Heart right ventricle (tissue), 16 donors: ENCODE measurements around the gene VIPR1. TPM values are rescaled to one million over a fixed set of nuclear protein-coding genes. Genes with fewer than 3 reads are reported as not detected.

Source experiments
- ATAC-seq, 8 donors: fragments of 200-7000 bp; cut with Tn5 transposase; one replicate each; pipeline ENCODE4 v1.9.1; 2020; ENCODE audit warnings: mild to moderate bottlenecking in 8 of 8, moderate library complexity in 8 of 8, moderate number of reproducible peaks in 1 of 8
- DNase-seq, 2 donors: peaks; one replicate each; pipeline ENCODE4 v3.0.0-alpha.2; 2020
- H3K27ac ChIP-seq, 10 donors: fragments of 200-600 bp; sonication (generic) in 2 of 10; one replicate each; pipeline versions ENCODE4 v1.5.0 to v1.8.0; 2020 to 2022; ENCODE audit warnings: mild to moderate bottlenecking in 3 of 10
- H3K27me3 ChIP-seq, 7 donors: fragments of 200-600 bp; one replicate each; pipeline ENCODE4 v1.8.0; 2021 to 2022; ENCODE audit warnings: mild to moderate bottlenecking in 2 of 7
- H3K36me3 ChIP-seq, 9 donors: fragments of 200-600 bp; sonication (generic) in 1 of 9; one replicate each; pipeline versions ENCODE4 v1.5.0 to v1.8.0; 2020 to 2022; ENCODE audit warnings: mild to moderate bottlenecking in 2 of 9
- H3K4me1 ChIP-seq, 9 donors: fragments of 200-600 bp; sonication (generic) in 1 of 9; one replicate each; pipeline versions ENCODE4 v1.5.0 to v1.8.0; 2020 to 2022; ENCODE audit warnings: mild to moderate bottlenecking in 4 of 9
- H3K4me3 ChIP-seq, 10 donors: fragments of 200-600 bp; sonication (generic) in 2 of 10; one replicate each; pipeline versions ENCODE4 v1.5.0 to v1.8.0; 2020 to 2022; ENCODE audit warnings: mild to moderate bottlenecking in 7 of 10, moderate library complexity in 2 of 10
- H3K9me3 ChIP-seq, 11 donors: fragments of 200-600 bp in 10 of 11; sonication (generic) in 2 of 11; one replicate each; pipeline versions ENCODE4 v1.5.0 to v1.8.0; 2013 to 2022; ENCODE audit warnings: mild to moderate bottlenecking in 2 of 11, control low read depth in 1 of 11, moderate library complexity in 1 of 11
- CTCF ChIP-seq, 9 donors: fragments of 200-600 bp; sonication (generic) in 2 of 9; IDR thresholded peaks; one replicate each; pipeline versions ENCODE4 v1.5.0 to v1.8.0; 2021 to 2022; ENCODE audit warnings: antibody characterized with exemption in 9 of 9, mild to moderate bottlenecking in 5 of 9, moderate library complexity in 1 of 9
- WGBS, 2 donors: extraction: QIAGEN DNeasy Blood & Tissue Kit; methylation state at CpG; one replicate each; pipeline ENCODE4 v1.1.7; 2013; ENCODE audit warnings: inconsistent platforms in 1 of 2; 5-methylcytosine and 5-hydroxymethylcytosine counted together
- intact Hi-C, 10 donors: fragments of 100-400 bp; cut with DNase I; formaldehyde crosslinking; loops; one replicate each; pipeline versions ENCODE4 v1.11.1 to v1.14.2; 2022
- polyA plus RNA-seq, 2 donors: library from polyadenylated mRNA; stranded (reverse); fragments of 200-250 nt; gene quantifications; one replicate each; pipeline ENCODE4 v1.2.3, GENCODE V29; 2013
- total RNA-seq, 10 donors: library from RNA; stranded (reverse); fragmentation: NEBNext Ultra II Directional in 3 of 10; extraction: Animal tissue kit (Norgen Biotek cat#: 25700) in 3 of 10; gene quantifications; one replicate each; pipeline versions ENCODE4 v1.2.1 to v1.2.4, GENCODE V29; 2021 to 2023
- donor health status: Arrhythmogenic right ventricular cardiomyopathy.
- donor health status: ischemic (EF 13 %, LVEDD 7.1; RV severe dilation, severe dysfunction).
- donor health status: healthy with polysubstance abuse.
- donor health status: DM: no; HTN: yes; CAD: no.
- donor health status: DM: no; HTN: no; CAD: no.
- donor health status: ischemic (EF 25% LVEDD 6.9; RV normal size, moderate dysfunction).
- donor health status: ischemic (EF 25% LVEDD 5.7; RV mildly dilated, moderate dysfunction).
- donor health status: healthy.
- donor health status: DM: yes; HTN: yes; CAD: no.
- donor health status: Ischemic cardiomyopathy.
- donor health status: ischemic (EF 35%, LVEDD 5.7; RV mildly dilated, moderate dysfunction).
- donor health status: nonischemic (EF 11% LVEDD 7.7; RV severe dilation, severe dysfunction).
- donor health status: DM: yes; HTN: yes; CAD: no.
- donor health status: PGD.
- donor health status: ischemic (EF 29% LVEDD 5.4; RV normal size, mild dysfunction).
- donor health status: nonischemic (EF 23%, LVEDD 6.1; RV moderate dilation, normal function).

Gene VIPR1
- total and polyA plus RNA-seq, 12 donors: 0.76 to 8.3 (median 1.9) TPM

GRCh38 chr3:42537350-42537749, 34.9 kb downstream of the VIPR1 start:
- DNase-seq (no peak), ATAC-seq (no peak)
- H3K27me3 ChIP-seq: no peaks in the 10 kb centered on the region
- H3K9me3 ChIP-seq: no peaks in the 10 kb centered on the region
- no peaks in the 10 kb centered on the region for H3K36me3 ChIP-seq
- no peak overlapping the region for H3K4me3 ChIP-seq
- peaks cover 0 to 19% (median 4%) of the 10 kb centered on the region in 9 donors for H3K4me1 ChIP-seq
- H3K27ac ChIP-seq: no peak overlapping the region
- intact Hi-C loops: loop anchor here in 8 of 10 donors (2.0 to 10.0 kb wide), 5 partner anchors 35 to 305 kb away; partner anchors contain the start of gene VIPR1 (in 4 of the 8)
- no peak for TF ChIP-seq CTCF (IDR thresholded peaks at IDR 0.05)

GRCh38 chr3:42539871-42540714, 37.6 kb downstream of the VIPR1 start:
- intact Hi-C loops: loop anchor here in 9 of 10 donors (2.0 to 10.0 kb wide), 8 partner anchors 38 to 315 kb away; partner anchors contain the start of gene VIPR1 (in 4 of the 9)
- Histone ChIP-seq H3K4me3 (no peak overlapping the region), H3K9me3 (no peaks in the 10 kb centered on the region), H3K4me1 (peaks cover 0 to 29% (median 11%) of the 10 kb centered on the region in 9 donors), H3K27me3 (no peaks in the 10 kb centered on the region), H3K36me3 (no peaks in the 10 kb centered on the region), H3K27ac (peak overlapping the region in 4 of 10 donors; percentile 10 to 30 (median 24))
- peak in 1 of 2 donors; percentile 34 for DNase-seq
- WGBS, 2 donors: 65 to 69% methylated on average over 14 of the region's 14 CpGs
- TF ChIP-seq CTCF (IDR thresholded peaks at IDR 0.05): peak; percentile 63 to 80 (median 72)
- ATAC-seq: peak in 5 of 8 donors; percentile 36 to 63 (median 47)

GRCh38 chr3:42541079-42541478, 38.6 kb downstream of the VIPR1 start:
- H3K4me3 ChIP-seq: no peak overlapping the region
- H3K9me3 ChIP-seq: no peaks in the 10 kb centered on the region
- intact Hi-C loops: loop anchor here in 6 of 10 donors (2.0 to 10.0 kb wide), 6 partner anchors 96 to 316 kb away; no protein-coding TSS in a partner anchor
- no peaks in the 10 kb centered on the region for H3K36me3 ChIP-seq
- peak in 5 of 8 donors; percentile 2 to 33 (median 28) for ATAC-seq
- WGBS, 2 donors: 25 to 32% methylated on average over 3 of the region's 3 CpGs
- TF ChIP-seq CTCF (IDR thresholded peaks at IDR 0.05): no peak
- DNase-seq: peak; percentile 31 to 38
- peak overlapping the region in 2 of 10 donors; percentile 21 to 30 for H3K27ac ChIP-seq
- H3K27me3 ChIP-seq: no peaks in the 10 kb centered on the region
- peaks cover 0 to 35% (median 13%) of the 10 kb centered on the region in 9 donors for H3K4me1 ChIP-seq

- Histone ChIP-seq H3K9me3 (no peaks in the 10 kb centered on the region), H3K4me1 (peaks cover 2 to 58% (median 17%) of the 10 kb centered on the region in 9 donors), H3K36me3 (peaks cover 0 to 31% (median under 1%) of the 10 kb centered on the region in 9 donors), H3K4me3 (no peak overlapping the region), H3K27ac (peak overlapping the region in 6 of 10 donors; percentile 34 to 65 (median 52)), H3K27me3 (no peaks in the 10 kb centered on the region)
- 27% methylated on average over 12 of the region's 12 CpGs for WGBS, 2 donors
- peak; percentile 21 to 36 for DNase-seq
- ATAC-seq: peak; percentile 35 to 75 (median 60)
- peak in 5 of 9 donors; percentile 9 to 38 (median 27) for TF ChIP-seq CTCF (IDR thresholded peaks at IDR 0.05)
- intact Hi-C loops: loop anchor here in 7 of 10 donors (2.0 to 10.0 kb wide), 7 partner anchors 42 to 320 kb away; partner anchors contain the start of gene VIPR1 (in 3 of the 7)
Observed at GRCh38 chr3:42544492-42545283, 42.2 kb downstream of the VIPR1 start.
